IMR-90 (cell line): ENCODE results near the gene ECPAS. TPM values are rescaled to one million over a fixed set of nuclear protein-coding genes. Genes with fewer than 3 reads are reported as not detected.
A peak's percentile ranks its signal among the peaks of the same experiment; 100 is the strongest.

Source experiments
- ATAC-seq: fragments of 200-7000 bp; cut with Tn5 transposase; 2 replicates; pipeline ENCODE4 v1.9.1; 2020; ENCODE audit warnings: low read depth, mild to moderate bottlenecking, moderate library complexity
- BruUV-seq: library from RNA; stranded (reverse); fragments of 400-500 nt; replicated peaks from 2 replicates; lab custom pipeline; 2021; lab: Mats Ljungman, UMichigan
- CTCF ChIA-PET: fragments of 300-600 bp; formaldehyde crosslinking; extraction: SDS; loops from one replicate; lab custom pipeline; 2021; ENCODE audit warnings: antibody characterized with exemption; lab: Yijun Ruan, JAX
- POLR2A ChIA-PET: fragments of 300-600 bp; sonication (Branson Sonifier 250); formaldehyde crosslinking; loops from one replicate; lab custom pipeline; 2022; ENCODE audit warnings: antibody characterized with exemption; ENCODE audit not compliant: unreplicated experiment; lab: Charles Lee
- DNase-seq: peaks from one replicate; pipeline ENCODE4 v3.0.0; 2013
- H2AFZ ChIP-seq: replicated peaks from 2 replicates; pipeline ENCODE3; 2013; ENCODE audit warnings: low read length, mild to moderate bottlenecking; ENCODE audit not compliant: poor library complexity
- H2AK5ac ChIP-seq: 2 replicates; pipeline ENCODE4 v1.6.1; 2013; ENCODE audit warnings: low read depth, low read length, inconsistent platforms
- H2AK9ac ChIP-seq: replicated peaks from 2 replicates; pipeline ENCODE3; 2013; ENCODE audit warnings: mild to moderate bottlenecking, low read depth, low read length, moderate library complexity; ENCODE audit not compliant: poor library complexity
- H2BK120ac ChIP-seq: 2 replicates; pipeline ENCODE4 v1.6.1; 2013; ENCODE audit warnings: low read depth, low read length, inconsistent platforms
- H2BK15ac ChIP-seq: 3 replicates; pipeline ENCODE4 v1.6.1; 2013; ENCODE audit warnings: low read depth, low read length, inconsistent platforms
- H2BK20ac ChIP-seq: 2 replicates; pipeline ENCODE4 v1.6.1; 2013; ENCODE audit warnings: low read depth, mild to moderate bottlenecking, inconsistent platforms, low read length, moderate library complexity
- H2BK5ac ChIP-seq: 2 replicates; pipeline ENCODE4 v1.6.1; 2013; ENCODE audit warnings: mild to moderate bottlenecking, low read depth, low read length, inconsistent platforms; ENCODE audit not compliant: poor library complexity, severe bottlenecking
- H3K14ac ChIP-seq: replicated peaks from 2 replicates; pipeline ENCODE4 v1.6.1; 2013; ENCODE audit warnings: low read depth, low read length, inconsistent platforms
- H3K18ac ChIP-seq: 2 replicates; pipeline ENCODE4 v1.6.1; 2013; ENCODE audit warnings: low read depth, low read length, control low read depth
- H3K23ac ChIP-seq: 2 replicates; pipeline ENCODE4 v1.6.1; 2013; ENCODE audit warnings: low read depth, low read length, inconsistent platforms
- H3K27ac ChIP-seq: 2 replicates; pipeline ENCODE4 v1.5.1; 2013; ENCODE audit warnings: mild to moderate bottlenecking, control low read depth, low read length; ENCODE audit not compliant: insufficient read depth
- H3K27me3 ChIP-seq: 2 replicates; pipeline ENCODE4 v1.6.1; 2013; ENCODE audit warnings: low read length; ENCODE audit not compliant: control insufficient read depth, insufficient read depth
- H3K36me3 ChIP-seq: 2 replicates; pipeline ENCODE4 v1.6.1; 2013; ENCODE audit warnings: low read length, mixed read lengths; ENCODE audit not compliant: control insufficient read depth, insufficient read depth
- H3K4ac ChIP-seq: 2 replicates; pipeline ENCODE4 v1.6.1; 2013; ENCODE audit warnings: low read depth, low read length, inconsistent platforms
- H3K4me1 ChIP-seq: 2 replicates; pipeline ENCODE4 v1.6.1; 2013; ENCODE audit warnings: low read length, mixed read lengths; ENCODE audit not compliant: control insufficient read depth, insufficient read depth
- H3K4me2 ChIP-seq: 2 replicates; pipeline ENCODE4 v1.6.1; 2013; ENCODE audit warnings: low read depth, mild to moderate bottlenecking, control low read depth, low read length, moderate library complexity
- H3K4me3 ChIP-seq: 2 replicates; pipeline ENCODE4 v1.5.1; 2013; ENCODE audit warnings: low read depth, mild to moderate bottlenecking, control low read depth, low read length, moderate library complexity; ENCODE audit not compliant: insufficient read depth
- H3K56ac ChIP-seq: 2 replicates; pipeline ENCODE4 v1.6.1; 2013; ENCODE audit warnings: low read length, inconsistent platforms; ENCODE audit not compliant: insufficient read depth; ENCODE audit errors: extremely low read depth
- H3K79me1 ChIP-seq, 2 experiments: 2 replicates each; pipeline ENCODE4 v1.6.1; 2013; ENCODE audit warnings: low read length in 2 of 2, inconsistent platforms in 1 of 2, low read depth in 1 of 2
- H3K9ac ChIP-seq: 2 replicates; pipeline ENCODE4 v1.6.1; 2013; ENCODE audit warnings: low read depth, low read length, control low read depth
- H3K9me1 ChIP-seq: 2 replicates; pipeline ENCODE4 v1.6.1; 2013; ENCODE audit warnings: low read length, inconsistent platforms; ENCODE audit not compliant: insufficient read depth
- H3K9me3 ChIP-seq: 2 replicates; pipeline ENCODE4 v1.6.1; 2013; ENCODE audit warnings: low read length; ENCODE audit not compliant: control insufficient read depth, insufficient read depth
- H4K20me1 ChIP-seq: 2 replicates; pipeline ENCODE4 v1.6.1; 2013; ENCODE audit warnings: low read length, inconsistent platforms; ENCODE audit not compliant: insufficient read depth
- H4K5ac ChIP-seq: 2 replicates; pipeline ENCODE4 v1.6.1; 2013; ENCODE audit warnings: mild to moderate bottlenecking, low read depth, low read length, control low read depth
- H4K8ac ChIP-seq, 2 experiments: 2 replicates each; pipeline ENCODE4 v1.6.1; 2013; ENCODE audit warnings: low read depth in 2 of 2, low read length in 2 of 2, control low read depth in 1 of 2, inconsistent platforms in 1 of 2
- H4K91ac ChIP-seq: 2 replicates; pipeline ENCODE4 v1.6.1; 2013; ENCODE audit warnings: low read depth, low read length, inconsistent platforms; ENCODE audit not compliant: insufficient read depth
- CEBPB ChIP-seq: IDR thresholded peaks from 2 replicates; pipeline ENCODE4 v1.6.1; 2012; ENCODE audit warnings: low read depth, low read length, improper control_type of control experiment
- RFX5 ChIP-seq: IDR thresholded peaks from 2 replicates; pipeline ENCODE4 v1.8.0; 2012; ENCODE audit warnings: low read depth, mild to moderate bottlenecking, low read length, moderate library complexity
- WGBS, 2 experiments: methylation state at CpG; one replicate each; pipeline versions ENCODE4 v1.1.5 to v1.1.7; 2013; ENCODE audit warnings: missing lambda C conversion rate in 2 of 2; ENCODE audit not compliant: insufficient read length in 1 of 2; ENCODE audit errors: extremely low coverage in 2 of 2; 5-methylcytosine and 5-hydroxymethylcytosine counted together
- dilution Hi-C: fragments of 300-500 bp; cut with HindIII; formaldehyde crosslinking; loops from one replicate; pipeline ENCODE4 v1.14.3; 2018; ENCODE audit warnings: low sequenced_read_pairs; ENCODE audit not compliant: unreplicated experiment
- in situ Hi-C: fragments of 300-500 bp; cut with MboI; formaldehyde crosslinking; loops from 3 replicates; pipeline ENCODE4 v1.14.3; 2019; ENCODE audit warnings: low sequenced_read_pairs, inconsistent platforms, mixed read lengths
- intact Hi-C: fragments of 100-400 bp; cut with micrococcal nuclease; formaldehyde crosslinking; loops from 2 replicates; pipeline ENCODE4 v1.10.0; 2022
- polyA plus RNA-seq, 3 experiments: library from polyadenylated mRNA; depleted of rRNA; stranded (reverse); fragments of >200 nt; gene quantifications; 2 replicates each; pipeline ENCODE4 v1.2.3, GENCODE V29; 2012; ENCODE audit warnings: low replicate concordance in 1 of 3
- total RNA-seq: library from RNA; depleted of rRNA; stranded (reverse); fragments of >200 nt; gene quantifications from 2 replicates; pipeline ENCODE4 v1.2.3, GENCODE V29; 2012

ECPAS gene
- total and polyA plus RNA-seq, 2 of the 4 experiments (the other 2 are of a cell fraction), result 20.1 to 54.8 TPM

- Histone ChIP-seq H3K4me3 (no peak overlapping the region), H4K91ac (no peak overlapping the region), H2BK20ac (no peak overlapping the region), H3K4me1 (peaks cover 6% of the 10 kb centered on the region), H2AK5ac (no peak overlapping the region), H2AK9ac (no peak overlapping the region), H3K9me3 (peaks cover 3% of the 10 kb centered on the region), H4K8ac (no peak overlapping the region), H3K18ac (no peak overlapping the region), H3K56ac (no peak overlapping the region), H3K27me3 (no peaks in the 10 kb centered on the region), H4K5ac (no peak overlapping the region), H3K14ac (no peak overlapping the region), H3K27ac (no peak overlapping the region), H3K79me1 (peaks cover 17 to 70% of the 10 kb centered on the region in 2 experiments), H3K36me3 (peaks cover 2% of the 10 kb centered on the region; the same call in 1 of the 2 replicates), H3K9ac (no peak overlapping the region), H2BK15ac (no peak overlapping the region), H2BK120ac (no peak overlapping the region), H3K4me2 (no peak overlapping the region), H2BK5ac (no peak overlapping the region), H4K20me1 (peaks cover 63% of the 10 kb centered on the region), H3K23ac (no peak overlapping the region), H2AFZ (no peak overlapping the region), H3K9me1 (peaks cover 10% of the 10 kb centered on the region), H3K4ac (no peak overlapping the region)
- ChIA-PET POLR2A (no interaction called here), CTCF (interaction anchor here (1.0 kb wide), 1 partner anchor 13 kb away, joined by 6 read pairs; no protein-coding TSS in a partner anchor)
- ATAC-seq (no peak), DNase-seq (peak; percentile 6)
- in situ Hi-C loops (no loop called here), intact Hi-C loops (loop anchor here (10.0 kb wide), 1 partner anchor 166 kb away; no protein-coding TSS in a partner anchor), dilution Hi-C loops (no loop called here)
- TF ChIP-seq CEBPB (peak; percentile 61), RFX5 (no peak)
- WGBS, 2 experiments, result no CpG with 5 or more reads among the region's 7 CpGs
- BruUV-seq, result no TSS peak
Measured at GRCh38 chr9:111458139-111459009, 25.8 kb downstream of the ECPAS start.
